BE2C (cell line): ENCODE measurements around the gene ADAMTS9.
A peak's percentile ranks its signal among the peaks of the same experiment; 100 is the strongest.

Experiments
- DNase-seq: peaks from one replicate; pipeline ENCODE4 v3.0.0-alpha.2; 2020
- H3K27me3 ChIP-seq: fragments of 250-450 bp; sonication (Bioruptor Pico); 2 replicates; pipeline ENCODE4 v1.5.1; 2020; ENCODE audit warnings: mild to moderate bottlenecking
- H3K36me3 ChIP-seq: fragments of 250-450 bp; sonication (Bioruptor Pico); 2 replicates; pipeline ENCODE4 v1.5.1; 2020; ENCODE audit warnings: mild to moderate bottlenecking
- H3K4me1 ChIP-seq: fragments of 250-450 bp; sonication (Bioruptor Pico); 2 replicates; pipeline ENCODE4 v1.5.1; 2020
- H3K4me3 ChIP-seq: 2 replicates; pipeline ENCODE4 v1.5.1; 2011; ENCODE audit warnings: low read depth, low read length
- H3K9me3 ChIP-seq: fragments of 250-450 bp; sonication (Bioruptor Pico); 2 replicates; pipeline ENCODE4 v1.5.1; 2020
- CTCF ChIP-seq: IDR thresholded peaks from 2 replicates; pipeline ENCODE4 v1.5.1; 2012; ENCODE audit warnings: mild to moderate bottlenecking, low read depth, low read length

Gene ADAMTS9

GRCh38 chr3:64686446-64686908 is 1.3 kb downstream of the ADAMTS9 start:
- Histone ChIP-seq H3K9me3 (no peaks in the 10 kb centered on the region), H3K27me3 (no peaks in the 10 kb centered on the region), H3K4me1 (peaks cover 5% of the 10 kb centered on the region), H3K36me3 (no peaks in the 10 kb centered on the region), H3K4me3 (peak overlapping the region; percentile 91)
- no peak for TF ChIP-seq CTCF
- no peak for DNase-seq

GRCh38 chr3:64685800-64686445 is 1.9 kb downstream of the ADAMTS9 start:
- peaks cover 3% of the 10 kb centered on the region for H3K36me3 ChIP-seq
- DNase-seq = peak; percentile 94
- H3K4me1 ChIP-seq = peaks cover 5% of the 10 kb centered on the region
- no peaks in the 10 kb centered on the region for H3K27me3 ChIP-seq
- TF ChIP-seq CTCF = peak; percentile 48
- H3K4me3 ChIP-seq = peak overlapping the region; percentile 91
- H3K9me3 ChIP-seq = no peaks in the 10 kb centered on the region

- H3K27me3 ChIP-seq = no peaks in the 10 kb centered on the region
- peak overlapping the region; percentile 91 for H3K4me3 ChIP-seq
- no peaks in the 10 kb centered on the region for H3K9me3 ChIP-seq
- no peak for DNase-seq
- TF ChIP-seq CTCF = no peak
- peaks cover 5% of the 10 kb centered on the region for H3K4me1 ChIP-seq
- peaks cover 8% of the 10 kb centered on the region for H3K36me3 ChIP-seq
These were observed 2.4 kb downstream of the ADAMTS9 start for GRCh38 chr3:64685331-64685799.

- H3K9me3 ChIP-seq = no peaks in the 10 kb centered on the region
- TF ChIP-seq CTCF = no peak
- peaks cover 12% of the 10 kb centered on the region for H3K36me3 ChIP-seq
- DNase-seq = peak; percentile 67
- peaks cover 5% of the 10 kb centered on the region for H3K4me1 ChIP-seq
- H3K27me3 ChIP-seq = no peaks in the 10 kb centered on the region
- peak overlapping the region; percentile 91 for H3K4me3 ChIP-seq
These were observed 3.0 kb downstream of the ADAMTS9 start for GRCh38 chr3:64684715-64685261.

GRCh38 chr3:64681827-64682226 is 6.0 kb downstream of the ADAMTS9 start:
- no peak for TF ChIP-seq CTCF
- no peak overlapping the region for H3K4me3 ChIP-seq
- DNase-seq = no peak
- H3K27me3 ChIP-seq = no peaks in the 10 kb centered on the region
- no peaks in the 10 kb centered on the region for H3K9me3 ChIP-seq
- peaks cover 30% of the 10 kb centered on the region for H3K36me3 ChIP-seq
- peaks cover 5% of the 10 kb centered on the region for H3K4me1 ChIP-seq

- Histone ChIP-seq H3K27me3 (no peaks in the 10 kb centered on the region), H3K4me1 (peaks cover 10% of the 10 kb centered on the region), H3K9me3 (no peaks in the 10 kb centered on the region), H3K36me3 (peaks cover 30% of the 10 kb centered on the region), H3K4me3 (no peak overlapping the region)
- DNase-seq = no peak
- TF ChIP-seq CTCF = no peak
These were observed 6.8 kb downstream of the ADAMTS9 start for GRCh38 chr3:64681015-64681414.
